Fibroblast of lung (primary cell): ENCODE results near the gene CHMP6. TPM values are rescaled to one million over a fixed set of nuclear protein-coding genes. Genes with fewer than 3 reads are reported as not detected.

Experiments used
- DNase-seq, 2 donors: peaks; one replicate each; pipeline versions ENCODE4 v3.0.0 to v3.0.0-alpha.2; 2010; ENCODE audit warnings: low read depth in 2 of 2
- H2AFZ ChIP-seq: 2 replicates; pipeline ENCODE4 v1.5.1; 2012; ENCODE audit warnings: low read length, control low read depth, inconsistent platforms
- H3K27ac ChIP-seq: 2 replicates; pipeline ENCODE4 v1.5.1; 2011; ENCODE audit warnings: low read length, control low read depth; ENCODE audit not compliant: insufficient read depth
- H3K27me3 ChIP-seq: 2 replicates; pipeline ENCODE4 v1.5.1; 2011; ENCODE audit warnings: mild to moderate bottlenecking, low read length; ENCODE audit not compliant: control insufficient read depth, insufficient read depth
- H3K36me3 ChIP-seq: 2 replicates; pipeline ENCODE4 v1.5.1; 2011; ENCODE audit warnings: low read length; ENCODE audit not compliant: control insufficient read depth, insufficient read depth
- H3K4me1 ChIP-seq: 2 replicates; pipeline ENCODE4 v1.5.1; 2011; ENCODE audit warnings: low read length; ENCODE audit not compliant: control insufficient read depth, insufficient read depth; ENCODE audit errors: extremely low read depth
- H3K4me2 ChIP-seq: 2 replicates; pipeline ENCODE4 v1.5.1; 2011; ENCODE audit warnings: low read length, control low read depth; ENCODE audit not compliant: insufficient read depth; ENCODE audit errors: extremely low read depth
- H3K4me3 ChIP-seq, 4 experiments: fragments of 200-600 bp in 1 of 4; sonication (generic) in 1 of 4; replicated peaks in 1 of 4; 2 replicates each; pipeline ENCODE4 v1.5.1; 2011 to 2016; ENCODE audit warnings: low read length in 4 of 4, low read depth in 3 of 4, mild to moderate bottlenecking in 3 of 4, control low read depth in 2 of 4, inconsistent platforms in 1 of 4, mixed read lengths in 1 of 4; ENCODE audit not compliant: insufficient read depth in 1 of 4; ENCODE audit errors: control extremely low read depth in 1 of 4
- H3K79me2 ChIP-seq: 2 replicates; pipeline ENCODE4 v1.5.1; 2012; ENCODE audit warnings: mild to moderate bottlenecking, low read length, inconsistent platforms; ENCODE audit not compliant: control insufficient read depth, insufficient read depth
- H3K9ac ChIP-seq: 2 replicates; pipeline ENCODE4 v1.5.1; 2011; ENCODE audit warnings: mild to moderate bottlenecking, low read length, control low read depth; ENCODE audit not compliant: insufficient read depth
- H3K9me3 ChIP-seq: 2 replicates; pipeline ENCODE4 v1.5.1; 2012; ENCODE audit warnings: low read depth, low read length; ENCODE audit not compliant: control insufficient read depth, insufficient read depth
- H4K20me1 ChIP-seq: 2 replicates; pipeline ENCODE4 v1.5.1; 2011; ENCODE audit warnings: low read length; ENCODE audit not compliant: control insufficient read depth, insufficient read depth; ENCODE audit errors: extremely low read depth
- CTCF ChIP-seq, 2 donors: IDR thresholded peaks in 1 of 2; conservative IDR thresholded peaks in 1 of 2; 1 replicate in 1 of 2; 2 replicates in 1 of 2; pipeline ENCODE4 v1.5.1; 2011 to 2012; ENCODE audit warnings: low read length in 2 of 2, control low read depth in 1 of 2, inconsistent platforms in 1 of 2, low read depth in 1 of 2, mild to moderate bottlenecking in 1 of 2
- EZH2 ChIP-seq: IDR thresholded peaks from 2 replicates; pipeline ENCODE4 v1.5.1; 2012; ENCODE audit warnings: low read length, control low read depth, mild to moderate bottlenecking; ENCODE audit errors: missing control alignments
- polyA plus RNA-seq, 2 donors: library from polyadenylated mRNA; depleted of rRNA in 1 of 2; stranded (reverse) in 1 of 2; unstranded in 1 of 2; fragments of >200 nt; gene quantifications; 2 replicates each; pipeline ENCODE4 v1.2.1, GENCODE V29; 2011 to 2012; ENCODE audit warnings: missing spikeins in 1 of 2
- total RNA-seq: library from RNA; depleted of rRNA; stranded (reverse); fragments of >200 nt; gene quantifications from 2 replicates; pipeline ENCODE4 v1.2.1, GENCODE V29; 2014

CHMP6 gene
- total and polyA plus RNA-seq, 2 donors (not counting 1 experiment from before 2014, with no cell fraction given) = 11.2 to 30.1 TPM

- Histone ChIP-seq H4K20me1 (no peaks in the 10 kb centered on the region), H3K79me2 (peaks cover 25% of the 10 kb centered on the region), H3K4me2 (peak overlapping the region; percentile 66), H3K4me3 (peak overlapping the region; percentile 53 to 63 (median 57)), H2AFZ (no peak overlapping the region), H3K4me1 (peaks cover 8% of the 10 kb centered on the region), H3K27me3 (no peaks in the 10 kb centered on the region), H3K9ac (peak overlapping the region; percentile 59), H3K36me3 (peaks cover 2% of the 10 kb centered on the region), H3K27ac (no peak overlapping the region), H3K9me3 (no peaks in the 10 kb centered on the region)
- TF ChIP-seq CTCF (conservative IDR thresholded peaks at IDR 0.05 in 1 of 2, IDR thresholded peaks at IDR 0.05 in 1 of 2; ENCODE audit: low read depth in 1 of 2, low read length in 2 of 2) (no peak), EZH2 (no peak)
- peak; percentile 37 to 60 for DNase-seq
Measured at GRCh38 chr17:81035521-81036196, 44.0 kb downstream of the CHMP6 start.

- Histone ChIP-seq H3K9me3 (no peaks in the 10 kb centered on the region), H3K4me1 (peaks cover 9% of the 10 kb centered on the region), H4K20me1 (no peaks in the 10 kb centered on the region), H3K4me2 (peak overlapping the region; percentile 66), H2AFZ (no peak overlapping the region), H3K27me3 (no peaks in the 10 kb centered on the region), H3K27ac (no peak overlapping the region), H3K36me3 (peaks cover 2% of the 10 kb centered on the region), H3K4me3 (peak overlapping the region; percentile 53 to 63 (median 57)), H3K79me2 (peaks cover 30% of the 10 kb centered on the region), H3K9ac (no peak overlapping the region)
- TF ChIP-seq CTCF (conservative IDR thresholded peaks at IDR 0.05 in 1 of 2, IDR thresholded peaks at IDR 0.05 in 1 of 2; ENCODE audit: low read depth in 1 of 2, low read length in 2 of 2) (no peak), EZH2 (no peak)
- peak in 1 of 2 donors; percentile 44 for DNase-seq
Measured at GRCh38 chr17:81036197-81036941, 44.7 kb downstream of the CHMP6 start.

- Histone ChIP-seq H3K4me1 (peaks cover 9% of the 10 kb centered on the region), H3K9ac (no peak overlapping the region), H4K20me1 (no peaks in the 10 kb centered on the region), H3K9me3 (no peaks in the 10 kb centered on the region), H3K4me2 (peak overlapping the region; percentile 17), H3K27ac (no peak overlapping the region), H3K79me2 (peaks cover 30% of the 10 kb centered on the region), H3K36me3 (peaks cover 2% of the 10 kb centered on the region), H2AFZ (no peak overlapping the region), H3K27me3 (no peaks in the 10 kb centered on the region), H3K4me3 (peak overlapping the region in 1 of 4 experiments; percentile 63)
- TF ChIP-seq CTCF (conservative IDR thresholded peaks at IDR 0.05 in 1 of 2, IDR thresholded peaks at IDR 0.05 in 1 of 2; ENCODE audit: low read depth in 1 of 2, low read length in 2 of 2) (no peak), EZH2 (no peak)
- no peak for DNase-seq
Measured at GRCh38 chr17:81037026-81037797, 45.6 kb downstream of the CHMP6 start.
